Natural killer cell (primary cell): ENCODE data around the gene SYVN1. TPM values are rescaled to one million over a fixed set of nuclear protein-coding genes. Genes with fewer than 3 reads are reported as not detected.

Source experiments
- ATAC-seq, 3 donors: fragments of 150-1000 bp in 2 of 3; fragments of 200-7000 bp in 1 of 3; cut with Tn5 transposase; 1 replicate in 1 of 3; 2 replicates in 2 of 3; pipeline ENCODE4 v1.10.0; 2021; ENCODE audit warnings: mild to moderate bottlenecking in 2 of 3, moderate library complexity in 2 of 3
- DNase-seq, 2 donors: peaks; one replicate each; pipeline versions ENCODE4 v3.0.0 to v3.0.0-alpha.2; 2013 to 2021; ENCODE audit warnings: mixed read lengths in 1 of 2
- H3K27ac ChIP-seq: one replicate; pipeline ENCODE4 v1.5.1; 2013; ENCODE audit warnings: mild to moderate bottlenecking, low read length
- H3K27me3 ChIP-seq: one replicate; pipeline ENCODE4 v1.6.1; 2013; ENCODE audit warnings: low read length; ENCODE audit not compliant: control insufficient read depth, insufficient read depth
- H3K36me3 ChIP-seq: one replicate; pipeline ENCODE4 v1.6.1; 2013; ENCODE audit warnings: low read length; ENCODE audit not compliant: control insufficient read depth, insufficient read depth
- H3K4me1 ChIP-seq: one replicate; pipeline ENCODE4 v1.6.1; 2013; ENCODE audit warnings: low read length; ENCODE audit not compliant: control insufficient read depth, insufficient read depth
- H3K4me3 ChIP-seq: one replicate; pipeline ENCODE4 v1.5.1; 2013; ENCODE audit warnings: low read length
- H3K9me3 ChIP-seq: one replicate; pipeline ENCODE4 v1.6.1; 2013; ENCODE audit warnings: low read length; ENCODE audit not compliant: control insufficient read depth, insufficient read depth
- H3K27ac Mint-ChIP-seq, 2 donors: one replicate each; pipeline ENCODE4 v1.8.0; 2022; ENCODE audit warnings: mild to moderate bottlenecking in 2 of 2, mixed read lengths in 2 of 2, moderate library complexity in 1 of 2
- H3K27me3 Mint-ChIP-seq, 2 donors: one replicate each; pipeline ENCODE4 v1.8.0; 2022; ENCODE audit warnings: low read depth in 2 of 2, mixed read lengths in 2 of 2
- H3K36me3 Mint-ChIP-seq: one replicate; pipeline ENCODE4 v1.8.0; 2022; ENCODE audit warnings: mixed read lengths
- H3K4me1 Mint-ChIP-seq, 2 donors: one replicate each; pipeline ENCODE4 v1.8.0; 2022; ENCODE audit warnings: mixed read lengths in 2 of 2
- H3K4me3 Mint-ChIP-seq: one replicate; pipeline ENCODE4 v1.8.0; 2022; ENCODE audit warnings: mild to moderate bottlenecking, moderate library complexity, mixed read lengths
- H3K9me3 Mint-ChIP-seq, 2 donors: one replicate each; pipeline ENCODE4 v1.8.0; 2022; ENCODE audit warnings: mixed read lengths in 2 of 2
- WGBS: methylation state at CpG from one replicate; pipeline ENCODE4 v1.1.7; 2013; ENCODE audit warnings: missing lambda C conversion rate; ENCODE audit not compliant: insufficient coverage; 5-methylcytosine and 5-hydroxymethylcytosine counted together
- intact Hi-C: fragments of 100-400 bp; cut with micrococcal nuclease; formaldehyde crosslinking; loops from one replicate; pipeline ENCODE4 v1.14.2; 2022
- total RNA-seq, 4 donors: library from RNA; stranded (reverse); fragments of 120-200 nt in 1 of 4; gene quantifications; one replicate each; pipeline versions ENCODE4 v1.2.3 to v1.2.4, GENCODE V29; 2013 to 2022
- TF ChIP-seq, protein P1 (sequence below): fragments of 200-600 bp; IDR thresholded peaks from one replicate; pipeline ENCODE4 v1.8.0; 2022; ENCODE audit warnings: antibody characterized with exemption

Gene SYVN1
- total RNA-seq, 3 donors from 2014 or later (not counting 1 experiment from before 2014, with no cell fraction given): 72.9 to 109 (median 90.2) TPM

DNA sequence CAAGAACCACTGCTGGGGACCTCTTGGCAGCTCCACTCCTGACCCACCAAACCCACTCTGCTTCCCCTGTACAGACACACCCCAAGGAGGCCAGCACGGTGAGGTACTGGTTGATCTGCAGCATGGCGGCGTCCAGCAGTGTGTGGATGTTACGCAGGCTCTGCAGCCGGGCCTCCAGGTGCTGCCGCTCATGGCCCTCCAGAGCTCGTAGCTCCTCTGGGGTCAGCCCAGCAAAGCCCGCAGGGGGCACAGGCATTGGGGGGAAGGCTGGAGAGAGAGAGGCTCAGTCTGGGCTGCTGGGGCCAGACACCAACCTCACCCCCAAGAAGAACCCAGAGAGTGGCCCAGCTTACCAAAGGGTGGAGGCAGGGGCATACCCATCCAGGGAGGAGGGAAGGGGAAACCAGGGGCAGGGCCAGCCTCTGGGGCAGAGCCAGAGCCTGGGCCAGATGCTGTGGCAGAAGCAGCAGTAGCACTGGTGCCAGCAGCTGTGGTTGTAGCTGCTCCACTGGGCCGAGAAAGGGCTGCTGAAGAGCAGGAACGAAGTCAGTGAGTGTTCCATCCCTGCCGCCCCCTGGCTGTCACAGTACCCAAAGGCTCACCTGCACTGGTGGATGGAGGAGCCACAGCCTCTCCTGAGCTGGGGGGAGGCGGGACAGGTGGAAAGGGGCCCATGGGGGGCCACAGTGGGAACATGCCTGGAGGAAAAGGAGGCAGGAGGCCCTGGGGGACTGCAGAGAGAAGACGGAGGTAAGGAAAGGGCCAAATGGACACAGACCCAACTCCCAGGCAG lies 4.5 kb downstream of the SYVN1 start:
- peaks cover 42% of the 10 kb centered on the region for H3K4me1 ChIP-seq
- no peak overlapping the region for H3K27ac Mint-ChIP-seq
- H3K9me3 ChIP-seq: no peaks in the 10 kb centered on the region
- no peaks in the 10 kb centered on the region for H3K36me3 Mint-ChIP-seq
- H3K4me1 Mint-ChIP-seq: peaks cover 14 to 34% of the 10 kb centered on the region in 2 donors
- ATAC-seq: no peak
- H3K27me3 ChIP-seq: no peaks in the 10 kb centered on the region
- WGBS: 85% methylated on average over 12 of the region's 13 CpGs
- no peak overlapping the region for H3K27ac ChIP-seq
- H3K4me3 Mint-ChIP-seq: no peak overlapping the region
- H3K9me3 Mint-ChIP-seq: no peaks in the 10 kb centered on the region
- H3K27me3 Mint-ChIP-seq: no peaks in the 10 kb centered on the region
- DNase-seq: peak in 1 of 2 donors; percentile 6
- H3K36me3 ChIP-seq: peaks cover 76% of the 10 kb centered on the region
- intact Hi-C loops: no loop called here
- TF ChIP-seq, protein P1, sequence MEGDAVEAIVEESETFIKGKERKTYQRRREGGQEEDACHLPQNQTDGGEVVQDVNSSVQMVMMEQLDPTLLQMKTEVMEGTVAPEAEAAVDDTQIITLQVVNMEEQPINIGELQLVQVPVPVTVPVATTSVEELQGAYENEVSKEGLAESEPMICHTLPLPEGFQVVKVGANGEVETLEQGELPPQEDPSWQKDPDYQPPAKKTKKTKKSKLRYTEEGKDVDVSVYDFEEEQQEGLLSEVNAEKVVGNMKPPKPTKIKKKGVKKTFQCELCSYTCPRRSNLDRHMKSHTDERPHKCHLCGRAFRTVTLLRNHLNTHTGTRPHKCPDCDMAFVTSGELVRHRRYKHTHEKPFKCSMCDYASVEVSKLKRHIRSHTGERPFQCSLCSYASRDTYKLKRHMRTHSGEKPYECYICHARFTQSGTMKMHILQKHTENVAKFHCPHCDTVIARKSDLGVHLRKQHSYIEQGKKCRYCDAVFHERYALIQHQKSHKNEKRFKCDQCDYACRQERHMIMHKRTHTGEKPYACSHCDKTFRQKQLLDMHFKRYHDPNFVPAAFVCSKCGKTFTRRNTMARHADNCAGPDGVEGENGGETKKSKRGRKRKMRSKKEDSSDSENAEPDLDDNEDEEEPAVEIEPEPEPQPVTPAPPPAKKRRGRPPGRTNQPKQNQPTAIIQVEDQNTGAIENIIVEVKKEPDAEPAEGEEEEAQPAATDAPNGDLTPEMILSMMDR: no peak
- no peak overlapping the region for H3K4me3 ChIP-seq

DNA sequence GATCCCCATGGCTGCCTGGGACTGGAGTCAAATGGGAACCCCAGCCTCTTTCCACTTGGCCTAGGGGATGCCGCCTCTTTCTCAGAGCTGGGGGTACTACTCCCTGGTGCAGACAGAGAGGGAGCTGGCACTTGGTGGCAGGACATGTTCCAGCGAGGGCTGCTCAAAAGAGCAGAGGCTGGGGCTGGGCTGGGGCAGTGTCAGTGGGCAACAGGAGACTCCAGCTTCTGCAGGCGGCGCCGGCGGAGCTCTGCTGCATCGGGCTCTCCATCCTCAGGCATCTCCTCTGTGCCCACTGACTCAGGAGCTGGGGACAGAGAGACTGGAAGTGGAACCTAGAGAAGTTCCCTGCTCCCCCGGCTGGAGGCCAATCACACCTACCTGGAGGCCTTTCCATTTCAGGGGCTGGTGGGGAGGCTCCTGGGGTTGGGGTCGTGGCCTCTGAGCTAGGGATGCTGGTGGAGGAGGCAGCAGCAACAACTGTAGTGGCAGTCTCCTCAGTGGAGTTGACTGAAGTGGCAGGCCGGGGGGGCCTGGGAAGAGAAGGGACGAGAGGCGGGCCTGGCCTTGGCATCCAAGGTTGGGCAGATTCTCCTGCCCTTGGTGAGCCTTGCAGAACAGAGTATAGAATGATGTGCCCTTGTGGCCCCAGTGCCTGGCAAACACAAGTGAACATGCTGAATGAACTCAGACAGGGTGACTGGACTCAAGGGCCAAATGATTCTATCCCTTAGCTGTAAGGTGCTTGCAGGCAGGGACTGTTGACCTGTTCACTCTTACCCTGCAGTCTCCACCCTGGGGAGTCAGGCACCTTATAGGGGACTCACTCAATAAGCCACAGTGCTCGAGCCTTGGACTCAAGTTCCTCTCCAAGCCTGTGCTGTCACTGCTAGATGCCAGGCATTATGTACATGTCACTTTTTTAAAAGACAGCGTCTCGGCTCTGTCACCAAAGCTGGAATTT lies 5.9 kb downstream of the SYVN1 start:
- no peaks in the 10 kb centered on the region for H3K36me3 Mint-ChIP-seq
- Histone ChIP-seq H3K4me3 (no peak overlapping the region), H3K4me1 (peaks cover 36% of the 10 kb centered on the region)

DNA sequence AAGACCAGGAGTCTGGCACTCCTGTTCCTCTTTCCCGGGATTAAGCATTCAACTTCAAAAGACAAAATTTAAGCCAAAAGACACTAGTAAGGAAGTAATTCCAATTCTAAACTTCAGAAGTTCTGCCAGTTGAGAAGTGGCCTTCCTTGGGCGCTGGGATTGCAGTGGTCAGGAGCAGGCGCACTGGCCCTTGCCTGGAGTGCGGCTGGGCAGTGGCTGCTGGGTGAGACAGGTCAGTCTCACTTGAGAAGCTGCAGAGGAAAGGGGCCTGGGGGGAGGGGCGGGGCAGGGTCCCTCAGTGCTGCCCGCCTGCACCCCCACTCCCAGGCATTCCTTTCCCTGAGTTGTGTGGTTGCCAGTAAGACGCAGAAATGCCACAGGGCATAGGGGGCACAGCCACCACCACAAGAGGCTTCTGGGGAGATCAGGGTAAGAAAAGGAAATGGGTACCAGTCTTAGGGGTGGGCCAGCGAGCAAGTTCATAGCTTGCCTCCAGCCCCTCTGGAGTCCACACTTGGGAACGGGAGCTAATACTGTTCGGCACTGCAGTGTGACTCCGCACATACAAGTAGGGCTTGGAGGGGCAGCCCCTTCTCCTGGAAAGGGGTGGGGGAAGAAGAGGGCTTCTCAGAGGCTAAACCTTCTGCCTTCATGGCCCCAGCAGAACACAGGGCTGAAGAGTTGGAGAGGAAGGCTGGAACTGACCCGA lies 6.7 kb downstream of the SYVN1 start:
- intact Hi-C loops: no loop called here

More for the DNA sequence above, 5.9 kb downstream of the SYVN1 start:
- Histone ChIP-seq H3K36me3 (peaks cover 81% of the 10 kb centered on the region), H3K27ac (no peak overlapping the region), H3K27me3 (no peaks in the 10 kb centered on the region), H3K9me3 (no peaks in the 10 kb centered on the region)
- TF ChIP-seq, protein P1: no peak
- Mint-ChIP-seq H3K27ac (peak overlapping the region in 1 of 2 donors; percentile 36), H3K9me3 (no peaks in the 10 kb centered on the region), H3K4me3 (no peak overlapping the region), H3K4me1 (peaks cover 9 to 20% of the 10 kb centered on the region in 2 donors), H3K27me3 (no peaks in the 10 kb centered on the region)
- intact Hi-C loops: no loop called here
- no peak for ATAC-seq
- WGBS: 94% methylated on average over 15 of the region's 15 CpGs
- no peak for DNase-seq

More for the DNA sequence above, 6.7 kb downstream of the SYVN1 start:
- H3K27ac ChIP-seq: no peak overlapping the region
- 93% methylated on average over 12 of the region's 12 CpGs for WGBS
- TF ChIP-seq, protein P1: no peak
- no peak overlapping the region for H3K4me3 ChIP-seq
- peaks cover 32% of the 10 kb centered on the region for H3K4me1 ChIP-seq
- Mint-ChIP-seq H3K27ac (no peak overlapping the region), H3K36me3 (no peaks in the 10 kb centered on the region), H3K27me3 (no peaks in the 10 kb centered on the region), H3K4me3 (no peak overlapping the region), H3K4me1 (peaks cover under 1 to 18% of the 10 kb centered on the region in 2 donors), H3K9me3 (no peaks in the 10 kb centered on the region)
- DNase-seq: no peak
- peaks cover 79% of the 10 kb centered on the region for H3K36me3 ChIP-seq
- no peaks in the 10 kb centered on the region for H3K9me3 ChIP-seq
- no peaks in the 10 kb centered on the region for H3K27me3 ChIP-seq
- no peak for ATAC-seq
